HG02678 (cell line): Measurements from ENCODE around the gene PEMT.
"Not testable (repeated sequence)": the region's sequence is repeated elsewhere in the genome, so short reads cannot be mapped to it uniquely, and the experiment has no call there.

Source experiments
- ATAC-seq: cut with Tn5 transposase; IDR thresholded peaks from one replicate; pipeline ENCODE4 v1.9.1; 2021; ENCODE audit warnings: mild to moderate bottlenecking, moderate library complexity; ENCODE audit not compliant: unreplicated experiment

The PEMT gene, protein sequence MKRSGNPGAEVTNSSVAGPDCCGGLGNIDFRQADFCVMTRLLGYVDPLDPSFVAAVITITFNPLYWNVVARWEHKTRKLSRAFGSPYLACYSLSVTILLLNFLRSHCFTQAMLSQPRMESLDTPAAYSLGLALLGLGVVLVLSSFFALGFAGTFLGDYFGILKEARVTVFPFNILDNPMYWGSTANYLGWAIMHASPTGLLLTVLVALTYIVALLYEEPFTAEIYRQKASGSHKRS

DNA sequence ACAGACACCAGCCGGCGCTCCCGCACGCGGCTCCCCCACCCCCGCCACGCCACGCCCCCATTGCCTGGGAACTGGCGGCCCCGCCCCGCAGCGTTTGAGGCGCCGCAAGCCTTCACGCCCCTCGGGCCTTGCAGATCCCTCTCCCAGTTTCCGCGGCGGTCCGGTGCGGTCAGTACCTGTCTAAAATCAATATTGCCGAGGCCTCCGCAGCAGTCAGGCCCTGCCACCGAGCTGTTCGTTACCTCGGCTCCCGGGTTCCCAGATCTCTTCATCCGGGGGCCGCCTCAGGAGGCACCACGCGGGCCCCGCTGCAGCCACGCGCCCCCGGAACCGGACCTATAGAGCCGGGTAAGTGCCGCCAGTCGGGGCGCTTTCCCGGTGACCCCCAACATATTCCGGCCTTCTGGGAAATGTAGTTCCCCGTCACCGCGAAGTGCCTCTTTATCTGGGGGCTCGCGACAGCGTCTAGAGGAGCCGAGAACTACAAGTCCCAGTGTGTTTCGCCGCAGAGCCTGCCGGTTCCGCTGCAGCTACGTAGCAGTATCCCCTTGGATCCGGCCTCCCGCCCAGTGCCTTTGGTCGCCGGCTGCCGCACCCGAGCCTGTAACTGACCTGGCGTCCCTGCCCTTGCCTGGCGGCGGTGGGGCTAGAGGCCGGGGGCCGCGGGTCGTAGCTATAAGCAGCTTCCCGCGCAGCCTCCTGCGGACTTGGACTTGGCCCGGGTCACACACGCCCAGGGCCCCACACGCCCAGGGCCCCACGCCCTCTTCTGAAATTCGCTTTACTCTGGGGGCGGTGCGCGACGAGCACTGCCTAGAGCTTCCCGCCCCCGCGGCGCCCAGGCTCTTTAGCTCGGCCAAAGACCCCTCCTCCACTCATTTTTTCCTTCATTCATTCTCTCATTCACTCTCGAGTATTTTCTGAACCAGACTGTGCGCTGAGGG lies at the start of gene PEMT:
Gene PEMT (minus strand): TSS at position 354 of the 944 bp plus-strand sequence. CDS start 82 bp downstream, at position 272.
- ATAC-seq: peak; percentile 93

DNA sequence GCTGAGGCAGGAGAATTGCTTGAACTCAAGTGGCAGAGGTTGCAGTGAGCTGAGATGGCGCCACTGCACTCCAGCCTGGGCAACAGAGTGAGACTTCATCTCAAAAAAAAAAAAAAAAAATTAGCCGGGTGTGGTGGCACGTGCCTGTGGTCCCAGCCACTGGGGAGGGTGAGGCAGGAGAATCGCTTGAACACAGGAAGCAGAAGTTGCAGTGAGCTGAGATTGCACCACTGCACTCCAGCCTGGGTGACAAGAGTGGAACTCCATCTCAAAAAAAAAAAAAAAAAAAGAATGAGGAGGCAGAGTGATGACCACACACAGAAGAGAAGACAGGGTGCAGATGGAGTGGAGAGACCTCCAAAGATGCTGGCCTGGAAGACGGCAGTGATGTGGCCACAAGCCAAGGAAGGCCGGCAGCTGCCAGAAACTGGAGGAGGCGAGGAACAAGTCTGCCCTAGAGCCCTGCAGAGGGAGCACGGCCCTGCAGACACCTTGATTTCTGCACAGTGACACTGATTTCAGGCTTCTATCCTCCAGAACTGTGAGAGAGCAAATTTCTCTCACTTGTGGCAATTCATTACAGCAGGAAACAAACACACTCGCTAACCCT lies 48.3 kb upstream of the PEMT start:
- not testable (repeated sequence) for ATAC-seq

DNA sequence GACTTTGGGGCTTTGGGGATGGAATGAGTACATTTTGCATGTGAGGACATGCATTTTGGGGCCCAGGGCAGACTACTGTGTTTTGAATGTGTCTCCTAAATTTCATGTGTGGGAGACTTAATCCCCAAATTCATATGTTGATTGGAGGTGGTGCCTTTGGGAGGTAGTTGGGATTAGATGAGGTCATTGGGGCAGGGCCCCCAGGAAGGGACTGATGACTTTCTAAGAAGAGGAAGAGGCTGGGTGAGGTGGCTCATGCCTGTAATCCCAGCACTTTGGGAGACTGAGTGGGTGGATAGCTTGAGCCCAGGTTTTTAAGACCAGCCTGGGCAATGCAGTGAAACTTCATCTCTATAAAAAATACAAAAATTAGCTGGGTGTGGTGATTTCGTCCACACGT lies 47.0 kb upstream of the PEMT start:
- no peak for ATAC-seq

DNA sequence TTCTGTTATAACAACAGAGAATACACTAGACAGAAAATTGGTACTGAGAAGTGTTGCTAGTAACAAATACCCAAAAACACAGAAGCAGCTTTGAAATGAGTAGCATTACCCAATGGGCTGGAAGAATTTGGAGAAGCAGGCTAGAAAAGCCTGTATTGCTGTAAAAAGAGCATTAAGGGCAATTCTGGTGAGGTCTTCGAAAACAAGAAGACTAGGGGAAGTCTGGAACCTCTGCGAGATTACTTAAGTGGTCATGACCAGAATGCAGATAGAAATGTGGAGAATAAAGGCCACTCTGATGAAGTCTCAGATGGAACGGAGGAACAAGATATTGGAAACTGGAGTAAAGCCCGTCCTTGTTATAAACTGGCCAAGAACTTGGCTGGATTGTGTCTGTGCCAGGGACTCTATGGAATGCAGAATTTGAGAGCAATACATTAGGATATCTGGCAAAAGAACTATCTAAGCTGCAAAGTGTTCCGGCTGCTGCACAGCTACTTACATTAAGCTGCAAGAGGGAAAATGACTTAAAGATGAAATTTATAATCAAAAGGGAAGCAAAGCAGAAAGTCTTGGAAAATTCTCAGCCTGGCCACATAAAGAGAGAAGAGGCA lies 44.9 kb upstream of the PEMT start:
- no peak for ATAC-seq

DNA sequence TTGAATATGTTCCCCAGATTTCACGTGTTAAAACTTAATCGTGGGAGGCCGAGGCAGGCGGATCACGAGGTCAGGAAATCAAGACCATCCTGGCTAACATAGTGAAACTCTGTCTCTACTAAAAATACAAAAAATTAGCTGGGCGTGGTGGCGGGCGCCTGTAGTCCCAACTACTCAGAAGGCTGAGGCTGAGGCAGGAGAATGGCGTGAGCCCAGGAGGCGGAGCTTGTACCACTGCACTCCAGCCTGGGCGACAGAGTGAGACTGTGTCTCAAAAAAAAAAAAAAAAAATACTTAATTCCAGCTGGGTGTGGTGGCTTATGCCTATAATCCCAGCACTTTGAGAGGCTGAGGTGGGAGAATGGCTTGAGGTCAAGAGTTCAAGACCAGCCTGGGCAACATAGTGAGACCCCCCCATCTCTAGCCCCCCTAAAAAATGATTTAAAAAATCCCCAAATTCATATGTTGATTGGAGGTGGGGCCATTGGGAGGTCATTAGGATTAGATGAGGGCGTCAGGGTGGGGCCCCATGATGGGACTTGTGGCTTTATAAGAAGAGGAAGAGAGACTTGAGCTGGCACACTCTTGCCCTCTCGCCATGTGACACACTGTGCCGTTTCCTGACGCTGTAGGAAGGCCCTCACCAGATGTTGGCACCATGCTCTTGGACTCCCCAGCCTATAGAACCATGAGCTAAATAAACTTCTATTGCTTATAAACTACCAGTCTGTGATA lies 44.2 kb upstream of the PEMT start:
- ATAC-seq: not testable (repeated sequence)

DNA sequence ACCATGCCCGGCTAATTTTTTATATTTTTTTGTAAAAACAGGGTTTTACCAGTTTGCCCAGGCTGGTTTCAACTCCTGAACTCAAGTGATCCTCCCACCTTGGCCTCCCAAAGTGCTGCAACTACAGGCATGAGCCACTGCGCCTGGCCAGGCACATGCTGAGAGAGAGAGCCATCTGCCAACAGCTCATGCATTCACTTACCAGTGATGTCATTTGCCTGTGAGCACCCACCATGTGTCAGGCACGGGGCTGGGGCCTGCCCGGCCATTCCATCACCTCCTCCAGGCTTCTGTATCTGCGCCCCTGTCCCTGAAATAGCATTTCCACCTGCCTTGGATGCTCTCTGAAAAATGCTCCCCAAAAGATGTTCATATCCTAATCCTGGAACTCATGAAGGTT lies 43.6 kb upstream of the PEMT start:
- no peak for ATAC-seq

DNA sequence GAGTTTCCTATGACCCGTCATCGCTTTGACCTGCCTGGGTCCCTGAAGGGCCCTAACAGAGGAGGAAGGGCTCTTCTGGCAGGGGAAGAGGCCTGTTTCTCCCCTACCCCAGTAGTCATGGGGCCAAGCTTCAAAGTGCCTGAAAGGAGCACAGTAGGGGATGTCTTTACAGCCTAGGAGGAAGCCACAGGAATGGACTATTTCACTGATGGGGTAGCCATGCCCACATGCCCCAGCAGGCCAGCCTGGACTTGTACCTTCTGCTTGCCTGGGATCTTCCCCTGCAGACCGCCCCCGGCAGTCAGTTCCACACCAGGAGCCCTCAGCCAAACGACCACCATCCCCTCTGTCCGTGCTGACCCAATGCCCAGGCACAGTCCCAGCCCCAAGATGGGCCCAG lies 41.8 kb upstream of the PEMT start:
- no peak for ATAC-seq

DNA sequence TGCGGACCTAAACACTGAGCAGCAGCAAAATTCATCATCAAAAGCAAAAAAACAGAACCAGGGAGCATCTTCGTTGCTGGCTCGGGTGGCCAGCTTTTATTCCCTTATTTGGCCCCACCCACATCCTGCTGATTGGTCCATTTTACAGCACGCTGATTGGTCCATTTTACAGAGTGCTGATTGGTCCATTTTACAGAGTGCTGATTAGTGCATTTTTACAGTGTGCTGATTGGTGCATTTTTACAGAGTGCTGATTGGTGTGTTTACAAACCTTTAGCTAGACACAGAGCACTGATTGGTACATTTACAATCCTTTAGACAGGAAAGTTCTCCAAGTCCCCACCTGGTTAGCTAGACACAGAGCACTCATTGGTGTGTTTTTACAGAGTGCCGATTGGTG lies 41.2 kb upstream of the PEMT start:
- ATAC-seq: not testable (repeated sequence)

DNA sequence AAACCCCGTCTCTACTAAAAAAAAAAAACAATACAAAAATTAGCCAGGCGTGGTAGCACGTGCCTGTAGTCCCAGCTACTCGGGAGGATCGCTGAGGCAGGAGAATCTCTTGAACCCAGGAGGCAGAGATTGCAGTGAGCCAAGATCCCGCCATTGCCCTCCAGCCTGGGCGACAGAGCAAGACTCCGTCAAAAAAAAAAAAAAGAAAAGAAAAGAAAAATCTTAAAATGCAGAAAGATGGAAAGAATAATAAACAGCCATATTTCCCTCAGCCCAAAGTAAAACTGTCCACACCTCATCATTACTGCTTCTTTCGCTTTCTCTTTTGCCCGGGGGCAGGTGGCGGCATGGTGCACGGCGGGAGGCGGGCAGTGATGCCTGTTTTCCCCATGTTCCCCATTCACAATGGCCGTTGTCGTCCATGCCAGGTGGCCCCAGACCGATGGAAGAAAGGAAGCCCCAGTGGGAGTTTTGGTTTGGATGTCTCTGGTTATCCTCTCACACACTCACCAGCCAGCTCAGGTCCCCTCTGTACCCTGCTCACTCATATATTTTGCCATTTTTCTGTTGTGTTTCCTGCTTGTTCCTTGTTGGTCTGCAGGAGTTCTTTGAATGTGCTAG lies 37.0 kb upstream of the PEMT start:
- ATAC-seq: no peak

DNA sequence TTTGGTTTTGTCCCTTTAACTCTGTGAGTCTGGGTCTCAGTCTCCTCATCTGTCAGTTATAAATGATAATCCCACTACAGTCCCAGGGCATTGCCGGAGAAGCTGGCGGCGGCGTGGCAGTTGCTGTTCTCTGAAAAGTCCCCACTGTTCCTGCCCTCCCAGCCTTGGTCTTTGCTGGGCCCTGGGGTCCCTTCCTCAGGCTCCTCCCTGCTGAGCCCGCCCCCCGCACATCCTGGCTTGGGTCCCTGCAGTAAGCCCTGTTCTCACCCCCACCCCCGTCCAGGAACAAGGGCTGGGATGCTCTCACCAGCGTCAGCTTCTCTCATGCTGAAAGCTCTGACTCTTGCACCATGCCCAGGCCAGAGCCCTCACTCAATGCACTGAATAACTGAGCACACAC lies 35.3 kb upstream of the PEMT start:
- no peak for ATAC-seq

DNA sequence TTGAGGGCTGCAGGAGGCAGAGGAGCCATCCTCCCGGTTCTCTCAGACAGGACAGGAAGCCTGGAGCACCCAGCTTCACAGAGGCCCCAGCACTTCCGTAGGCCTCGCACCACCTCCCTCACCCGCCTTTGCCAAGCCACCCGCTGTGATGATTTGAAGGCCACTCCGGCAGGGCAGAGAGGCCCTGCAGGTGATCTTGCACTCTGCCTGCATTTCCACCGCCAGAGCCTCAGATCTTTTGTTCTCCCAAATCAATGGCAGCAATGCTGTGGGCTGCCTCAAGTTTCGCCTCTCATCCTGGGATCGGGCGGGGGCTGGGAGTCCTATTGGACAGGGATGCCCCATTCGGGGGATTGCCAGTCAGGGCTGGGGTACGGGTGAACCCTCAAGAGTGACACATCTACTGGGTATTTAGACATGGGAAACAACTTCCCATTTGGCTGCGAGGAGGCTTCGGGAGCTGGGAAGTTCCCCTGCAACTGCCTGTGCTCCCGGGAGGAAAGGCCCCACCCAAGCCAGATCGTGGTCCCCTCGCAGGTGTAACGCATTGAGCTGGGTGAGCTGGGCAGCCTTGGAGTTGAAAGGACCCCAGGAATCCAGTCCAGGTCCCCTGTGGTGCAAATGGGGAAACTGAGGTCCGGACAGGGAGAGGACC lies 34.8 kb upstream of the PEMT start:
- ATAC-seq: no peak

DNA sequence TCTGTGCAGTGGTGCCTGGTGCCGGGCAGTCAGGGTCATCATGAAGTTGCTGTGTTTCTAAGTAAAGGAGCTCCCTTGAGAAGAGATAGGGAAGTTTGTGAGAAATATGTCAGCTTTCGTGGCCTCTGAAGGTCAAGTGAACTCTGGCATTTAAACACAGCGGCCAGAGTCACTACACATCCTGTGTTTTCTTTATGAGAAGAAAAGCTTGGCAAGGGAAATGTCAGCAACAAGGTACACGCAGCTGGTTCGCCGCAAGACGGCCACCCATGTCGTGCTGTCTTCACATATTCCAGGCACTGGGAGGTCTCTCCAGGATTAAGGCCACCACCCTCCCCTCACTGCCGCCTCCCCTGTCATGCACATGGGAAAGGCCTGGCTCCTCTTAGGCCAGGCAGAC lies 33.2 kb upstream of the PEMT start:
- ATAC-seq: no peak

DNA sequence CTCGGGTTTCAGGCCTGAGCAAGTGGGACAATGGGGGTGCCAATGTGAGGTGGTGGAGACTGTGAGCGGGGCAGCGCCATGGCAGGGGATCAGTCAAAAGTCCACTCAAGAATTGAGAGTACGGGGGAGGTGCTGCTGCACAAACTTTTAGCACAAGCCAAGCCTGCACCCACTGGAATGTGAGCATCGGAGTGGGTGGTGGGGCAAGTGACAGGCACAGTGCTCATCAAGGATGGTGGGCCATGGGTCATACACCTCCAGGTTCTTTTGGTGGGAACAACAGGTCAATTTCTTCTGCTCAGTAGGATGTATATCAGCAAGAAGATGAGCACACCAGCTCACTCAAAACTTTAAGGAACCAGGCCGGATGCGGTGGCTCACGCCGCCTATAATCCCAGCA lies 32.4 kb upstream of the PEMT start:
- ATAC-seq: no peak

DNA sequence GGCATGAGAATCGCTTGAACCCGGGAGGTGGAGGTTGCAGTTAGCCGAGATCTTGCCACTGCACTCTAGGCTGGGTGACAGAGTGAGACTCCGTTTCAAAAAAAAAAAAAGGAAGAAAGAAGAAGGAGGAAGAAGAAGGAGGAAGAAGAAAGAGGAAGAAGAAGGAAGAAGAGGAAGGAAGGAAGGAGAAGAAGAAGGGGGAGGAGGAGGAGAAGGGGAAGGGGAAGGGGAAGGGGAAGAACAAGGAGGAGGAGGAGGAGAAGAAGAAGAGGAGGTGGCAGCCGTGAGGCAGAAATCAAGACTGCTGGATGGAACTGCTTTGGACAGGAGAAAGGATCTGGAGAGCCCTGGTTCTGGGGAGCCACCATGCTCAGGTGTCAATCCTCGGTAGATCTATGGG lies 29.7 kb upstream of the PEMT start:
- ATAC-seq: no peak

DNA sequence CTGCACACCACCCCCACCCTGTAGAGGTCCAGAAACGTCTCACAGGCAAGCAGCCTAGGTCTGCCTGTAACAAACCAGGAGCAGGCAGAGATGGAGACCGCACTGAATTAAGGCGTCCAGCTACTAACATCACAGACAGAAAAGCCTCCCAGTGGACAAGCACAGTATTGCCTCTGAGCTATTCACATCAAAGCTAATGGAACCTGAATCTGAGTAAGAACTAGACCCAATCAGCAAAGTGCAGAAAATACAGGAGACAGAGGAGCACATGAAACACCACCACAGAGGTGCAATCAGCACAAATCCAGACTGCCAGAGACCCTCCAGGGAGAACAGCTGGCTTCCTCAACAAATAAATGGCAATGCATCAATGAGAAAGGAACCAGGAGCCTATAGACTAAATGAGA lies 22.2 kb upstream of the PEMT start:
- ATAC-seq: no peak

DNA sequence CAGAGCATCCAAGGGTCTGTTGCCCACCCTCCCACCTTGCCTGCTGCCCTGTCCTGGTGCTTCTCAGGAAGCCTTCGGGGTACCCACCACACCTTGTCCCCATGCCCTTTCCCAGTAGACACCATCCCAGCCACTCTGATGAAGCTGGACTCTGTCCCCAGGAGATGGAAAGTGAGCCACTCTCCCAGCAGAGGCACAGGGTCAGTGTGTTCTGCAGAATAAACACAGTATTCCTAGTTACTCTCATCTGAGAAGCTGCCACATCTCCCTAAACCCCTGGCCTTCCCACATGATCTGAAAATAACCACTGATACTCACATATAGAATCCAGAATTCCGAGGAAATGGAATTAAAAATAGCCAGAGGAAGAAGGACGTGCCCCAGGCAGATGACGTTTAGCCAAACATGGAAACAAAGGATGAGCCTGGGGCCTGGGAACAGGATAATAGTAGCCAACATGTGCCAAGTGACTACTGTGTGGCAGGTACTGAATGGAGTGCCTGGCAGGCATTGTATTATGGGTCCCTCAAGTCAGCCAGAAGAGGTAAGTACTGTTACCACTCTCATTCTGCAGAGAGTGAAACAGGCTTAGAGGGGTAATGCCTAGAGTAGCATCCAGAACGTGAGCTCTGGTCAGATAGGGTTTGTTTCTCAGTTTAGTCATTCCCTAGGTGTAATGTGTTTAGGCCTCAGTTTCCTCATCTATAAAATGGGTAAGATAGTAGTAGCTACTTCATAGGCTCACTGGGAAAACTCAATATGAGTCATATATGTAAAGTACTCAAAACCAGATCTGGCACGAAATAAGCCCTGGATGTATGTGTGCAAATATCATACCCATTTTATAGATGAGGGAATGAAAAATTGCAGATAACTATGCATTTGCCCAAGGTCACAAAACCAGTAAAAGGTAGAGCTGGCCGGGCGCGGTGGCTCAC lies 20.8 kb upstream of the PEMT start:
- ATAC-seq: no peak

DNA sequence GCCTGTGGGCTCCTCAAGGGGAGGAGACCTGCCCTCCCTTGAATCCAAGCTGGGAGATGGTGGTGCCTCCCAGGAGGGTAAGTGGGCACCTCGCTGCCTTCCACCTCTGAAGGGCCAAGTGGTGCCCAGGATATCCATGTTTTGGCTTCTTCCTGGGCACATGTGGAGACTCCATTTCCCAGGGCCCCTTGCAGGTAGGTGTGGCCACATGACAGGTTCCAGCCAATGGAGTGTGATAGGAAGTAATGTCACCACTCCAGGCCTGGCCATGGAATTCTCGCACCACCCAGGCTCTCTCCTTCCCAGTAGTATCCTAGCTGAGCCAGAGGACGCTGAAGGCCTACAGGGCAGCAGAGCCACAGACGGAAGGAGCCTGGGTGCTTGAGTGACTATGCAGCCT lies 17.6 kb upstream of the PEMT start:
- no peak for ATAC-seq

DNA sequence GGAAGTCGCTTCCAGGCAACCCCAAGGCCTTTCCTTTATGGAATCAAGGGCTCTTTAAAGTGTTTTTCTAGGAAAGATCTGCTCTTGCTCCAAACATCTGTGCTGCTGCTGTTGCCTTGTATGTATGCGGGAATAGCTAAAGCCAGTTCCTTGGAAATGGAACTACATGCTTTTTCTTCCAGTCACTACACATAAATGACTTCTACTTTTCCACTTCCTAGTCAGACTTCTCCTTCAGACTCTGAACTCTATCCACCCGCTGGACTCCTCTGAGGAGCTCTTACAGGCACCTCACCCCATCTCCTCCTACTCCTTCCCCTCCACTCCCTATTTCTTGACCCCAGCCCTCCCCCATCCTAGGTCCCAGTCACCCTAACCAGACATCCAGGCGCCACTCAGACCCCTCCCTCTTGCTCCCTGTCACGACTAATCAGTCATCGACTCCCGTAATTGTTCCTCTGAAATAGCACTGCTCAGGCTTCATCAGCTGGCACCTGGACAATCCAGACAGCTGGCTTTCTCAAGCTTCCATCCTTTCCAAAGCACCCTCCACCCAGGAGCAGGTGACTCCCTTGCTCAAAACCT lies 15.0 kb upstream of the PEMT start:
- ATAC-seq: no peak
